GM12892 (cell line): ENCODE measurements around the gene DAGLA.

Experiments used
- POLR2A ChIP-seq: IDR thresholded peaks from 2 replicates; pipeline ENCODE4 v1.6.1; 2011; ENCODE audit warnings: low read depth, low read length, control low read depth
- TAF1 ChIP-seq: IDR thresholded peaks from 2 replicates; pipeline ENCODE4 v1.6.1; 2011; ENCODE audit warnings: low read depth, mild to moderate bottlenecking, control low read depth, low read length, borderline replicate concordance

GRCh38 chr11:61787928-61788491, 107.8 kb downstream of the DAGLA start:
- TF ChIP-seq TAF1 (no peak), POLR2A (no peak)
